SK-N-SH treated with all-trans-retinoic acid at 6 μM for 48 hours (cell line): ENCODE measurements around the gene RGN.

ENCODE experiments used
- ARNTL ChIP-seq: fragments of 450-650 bp; formaldehyde crosslinking; IDR thresholded peaks from 2 replicates; pipeline ENCODE4 v1.5.0; 2020; ENCODE audit warnings: low read depth, mild to moderate bottlenecking, moderate library complexity, borderline replicate concordance
- BACH2 ChIP-seq: fragments of 250-450 bp; sonication (Bioruptor Pico); IDR thresholded peaks from 2 replicates; pipeline ENCODE4 v1.9.0; 2021; ENCODE audit warnings: mild to moderate bottlenecking, borderline replicate concordance
- PPARA ChIP-seq: fragments of 250-450 bp; sonication (Bioruptor Pico); IDR thresholded peaks from 2 replicates; pipeline ENCODE4 v1.5.0; 2020; ENCODE audit warnings: mild to moderate bottlenecking, borderline replicate concordance
- RARB ChIP-seq: fragments of 250-450 bp; sonication (Bioruptor Pico); IDR thresholded peaks from 2 replicates; pipeline ENCODE4 v1.8.0; 2021; ENCODE audit warnings: mild to moderate bottlenecking, moderate library complexity
- SNAI2 ChIP-seq: fragments of 250-450 bp; sonication (Bioruptor Pico); IDR thresholded peaks from 2 replicates; pipeline ENCODE4 v1.5.0; 2020; ENCODE audit warnings: mild to moderate bottlenecking, moderate library complexity
- TOX ChIP-seq: fragments of 250-450 bp; sonication (Bioruptor Pico); IDR thresholded peaks from 2 replicates; pipeline ENCODE4 v1.8.0; 2021; ENCODE audit warnings: mild to moderate bottlenecking, moderate library complexity, borderline replicate concordance
- ZFP30 ChIP-seq: fragments of 450-650 bp; formaldehyde crosslinking; IDR thresholded peaks from 2 replicates; pipeline ENCODE4 v1.5.0; 2022; ENCODE audit warnings: mild to moderate bottlenecking, moderate library complexity
- TF ChIP-seq, protein P1 (sequence below): fragments of 250-450 bp; sonication (Bioruptor Pico); IDR thresholded peaks from 2 replicates; pipeline ENCODE4 v1.5.1; 2021; ENCODE audit warnings: mild to moderate bottlenecking, moderate library complexity
- TF ChIP-seq, protein P2 (sequence below): fragments of 250-450 bp; sonication (Bioruptor Pico); IDR thresholded peaks from 2 replicates; pipeline ENCODE4 v1.5.1; 2020; ENCODE audit warnings: low read depth, mild to moderate bottlenecking, moderate library complexity
- TF ChIP-seq, protein P3 (sequence below): fragments of 250-450 bp; sonication (Bioruptor Pico); IDR thresholded peaks from 2 replicates; pipeline ENCODE4 v1.8.0; 2021; ENCODE audit warnings: low read depth, mild to moderate bottlenecking, moderate library complexity, borderline replicate concordance

DNA sequence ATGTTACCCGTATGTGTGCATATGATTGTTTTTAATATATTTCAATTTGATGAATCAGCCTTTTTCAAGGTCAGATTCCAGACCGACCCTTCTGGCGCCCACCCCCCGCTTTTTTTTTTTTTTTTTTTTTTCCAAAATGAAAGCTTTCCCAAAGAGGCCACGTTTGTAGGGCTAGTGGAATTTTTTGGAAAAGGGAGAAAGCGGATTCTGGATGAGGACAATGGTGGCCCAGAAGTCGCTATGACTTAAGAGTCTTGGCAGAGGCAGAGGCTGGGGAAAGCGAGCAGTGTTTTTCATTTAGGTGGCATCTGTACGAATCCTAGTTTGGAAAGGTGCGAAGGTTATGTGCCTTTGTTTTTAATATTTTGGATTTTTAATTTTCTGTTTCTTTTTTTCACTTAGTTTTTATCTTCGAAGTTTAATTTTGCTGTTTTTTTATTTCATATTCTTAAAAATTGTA, 51.7 kb downstream of the RGN start:
- TF ChIP-seq RARB (no peak), ZFP30 (CRISPR knock-in tag) (no peak), TOX (CRISPR knock-in tag) (no peak), SNAI2 (no peak), ARNTL (CRISPR knock-in tag) (no peak), BACH2 (CRISPR knock-in tag) (no peak), PPARA (CRISPR knock-in tag) (no peak)
- TF ChIP-seq, protein P1, sequence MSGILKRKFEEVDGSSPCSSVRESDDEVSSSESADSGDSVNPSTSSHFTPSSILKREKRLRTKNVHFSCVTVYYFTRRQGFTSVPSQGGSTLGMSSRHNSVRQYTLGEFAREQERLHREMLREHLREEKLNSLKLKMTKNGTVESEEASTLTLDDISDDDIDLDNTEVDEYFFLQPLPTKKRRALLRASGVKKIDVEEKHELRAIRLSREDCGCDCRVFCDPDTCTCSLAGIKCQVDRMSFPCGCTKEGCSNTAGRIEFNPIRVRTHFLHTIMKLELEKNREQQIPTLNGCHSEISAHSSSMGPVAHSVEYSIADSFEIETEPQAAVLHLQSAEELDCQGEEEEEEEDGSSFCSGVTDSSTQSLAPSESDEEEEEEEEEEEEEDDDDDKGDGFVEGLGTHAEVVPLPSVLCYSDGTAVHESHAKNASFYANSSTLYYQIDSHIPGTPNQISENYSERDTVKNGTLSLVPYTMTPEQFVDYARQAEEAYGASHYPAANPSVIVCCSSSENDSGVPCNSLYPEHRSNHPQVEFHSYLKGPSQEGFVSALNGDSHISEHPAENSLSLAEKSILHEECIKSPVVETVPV, result no peak
- TF ChIP-seq, protein P2, sequence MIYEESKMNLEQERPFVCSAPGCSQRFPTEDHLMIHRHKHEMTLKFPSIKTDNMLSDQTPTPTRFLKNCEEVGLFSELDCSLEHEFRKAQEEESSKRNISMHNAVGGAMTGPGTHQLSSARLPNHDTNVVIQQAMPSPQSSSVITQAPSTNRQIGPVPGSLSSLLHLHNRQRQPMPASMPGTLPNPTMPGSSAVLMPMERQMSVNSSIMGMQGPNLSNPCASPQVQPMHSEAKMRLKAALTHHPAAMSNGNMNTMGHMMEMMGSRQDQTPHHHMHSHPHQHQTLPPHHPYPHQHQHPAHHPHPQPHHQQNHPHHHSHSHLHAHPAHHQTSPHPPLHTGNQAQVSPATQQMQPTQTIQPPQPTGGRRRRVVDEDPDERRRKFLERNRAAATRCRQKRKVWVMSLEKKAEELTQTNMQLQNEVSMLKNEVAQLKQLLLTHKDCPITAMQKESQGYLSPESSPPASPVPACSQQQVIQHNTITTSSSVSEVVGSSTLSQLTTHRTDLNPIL (CRISPR knock-in tag), result no peak
- TF ChIP-seq, protein P3, sequence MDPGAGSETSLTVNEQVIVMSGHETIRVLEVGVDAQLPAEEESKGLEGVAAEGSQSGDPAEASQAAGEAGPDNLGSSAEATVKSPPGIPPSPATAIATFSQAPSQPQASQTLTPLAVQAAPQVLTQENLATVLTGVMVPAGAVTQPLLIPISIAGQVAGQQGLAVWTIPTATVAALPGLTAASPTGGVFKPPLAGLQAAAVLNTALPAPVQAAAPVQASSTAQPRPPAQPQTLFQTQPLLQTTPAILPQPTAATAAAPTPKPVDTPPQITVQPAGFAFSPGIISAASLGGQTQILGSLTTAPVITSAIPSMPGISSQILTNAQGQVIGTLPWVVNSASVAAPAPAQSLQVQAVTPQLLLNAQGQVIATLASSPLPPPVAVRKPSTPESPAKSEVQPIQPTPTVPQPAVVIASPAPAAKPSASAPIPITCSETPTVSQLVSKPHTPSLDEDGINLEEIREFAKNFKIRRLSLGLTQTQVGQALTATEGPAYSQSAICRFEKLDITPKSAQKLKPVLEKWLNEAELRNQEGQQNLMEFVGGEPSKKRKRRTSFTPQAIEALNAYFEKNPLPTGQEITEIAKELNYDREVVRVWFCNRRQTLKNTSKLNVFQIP (CRISPR knock-in tag), result no peak
